ENCODE measurements around the gene YOD1. TPM values are rescaled to one million over a fixed set of nuclear protein-coding genes. Genes with fewer than 3 reads are reported as not detected.

YOD1 gene
- polyA plus RNA-seq (2013, experiment 1 of 2), result 2.7 TPM
- polyA plus RNA-seq (2013, experiment 2 of 2), result 2.7 TPM

- H3K14ac ChIP-seq (ENCODE audit: low read length in 2 of 2), result peak within 1 kb of the TSS in 1 of 2 experiments; percentile 23
- H3K4ac ChIP-seq (ENCODE audit: low read depth in 1 of 2, low read length in 2 of 2), result peak within 1 kb of the TSS; percentile 73 to 83
- peak within 1 kb of the TSS; percentile 62 for H3K4me2 ChIP-seq (ENCODE audit: low read length, poor library complexity, severe bottlenecking)
- no peaks in the 10 kb centered on the region for H3K79me1 ChIP-seq (replicated peaks; ENCODE audit: low read length, poor library complexity, severe bottlenecking)
- H3K18ac ChIP-seq (ENCODE audit: low read depth in 1 of 2, low read length in 2 of 2), result peak within 1 kb of the TSS; percentile 93
- H3K4me3 ChIP-seq (ENCODE audit: insufficient read depth in 1 of 2, low read depth in 1 of 2, low read length in 2 of 2), result peak within 1 kb of the TSS; percentile 92 to 96
- 46% methylated on average over 11 of the region's 15 CpGs for WGBS
- peak within 1 kb of the TSS; percentile 77 for H4K91ac ChIP-seq (ENCODE audit: low read length)
- H3K27ac ChIP-seq (ENCODE audit: low read length, poor library complexity, severe bottlenecking), result peak within 1 kb of the TSS; percentile 96
- H2AK5ac ChIP-seq (ENCODE audit: low read length, severe bottlenecking), result peak within 1 kb of the TSS; percentile 30
- peak within 1 kb of the TSS in 1 of 2 experiments; percentile 12 for H3K23ac ChIP-seq (ENCODE audit: low read length in 2 of 2)
- DNase-seq, result peak; percentile 80
- no peak within 1 kb of the TSS for H2BK12ac ChIP-seq (ENCODE audit: low read length in 2 of 2)
- H2BK15ac ChIP-seq (ENCODE audit: low read depth, poor library complexity, severe bottlenecking), result peak within 1 kb of the TSS; percentile 21
- H2AFZ ChIP-seq (ENCODE audit: low read depth, low read length), result peak within 1 kb of the TSS; percentile 83
- H2BK5ac ChIP-seq (ENCODE audit: low read depth, low read length, poor library complexity, severe bottlenecking), result peak within 1 kb of the TSS; percentile 84
- H3K27me3 ChIP-seq (ENCODE audit: control insufficient read depth in 1 of 2, insufficient read depth in 1 of 2, low read length in 2 of 2), result no peaks in the 10 kb centered on the region
- peak within 1 kb of the TSS; percentile 98 for H4K8ac ChIP-seq (ENCODE audit: low read length)
- peak within 1 kb of the TSS; percentile 97 for H3K9ac ChIP-seq (ENCODE audit: low read length)
- peaks cover 2 to 41% of the 10 kb centered on the region in 2 experiments for H3K36me3 ChIP-seq (ENCODE audit: control insufficient read depth in 1 of 2, insufficient read depth in 2 of 2, low read depth in 1 of 2, low read length in 2 of 2)
- H2BK120ac ChIP-seq (ENCODE audit: low read depth, low read length), result no peak within 1 kb of the TSS
- peaks cover 6% of the 10 kb centered on the region for H3K4me1 ChIP-seq (ENCODE audit: control insufficient read depth, insufficient read depth, low read depth, low read length)
- no peaks in the 10 kb centered on the region for H3K9me3 ChIP-seq (ENCODE audit: control insufficient read depth, low read length)
These were observed at the start of gene YOD1 for GRCh38 chr1:207051191-207051943. Gene YOD1, minus strand, starts transcription at chr1:207051208. Its CDS starts 178 bp downstream, at chr1:207051030.

- Histone ChIP-seq H3K18ac (ENCODE audit: low read depth in 1 of 2, low read length in 2 of 2) (no peak overlapping the region), H3K23ac (ENCODE audit: low read length in 2 of 2) (no peak overlapping the region), H2BK5ac (ENCODE audit: low read depth, low read length, poor library complexity, severe bottlenecking) (no peak overlapping the region), H3K4ac (ENCODE audit: low read depth in 1 of 2, low read length in 2 of 2) (no peak overlapping the region), H2AK5ac (ENCODE audit: low read length, severe bottlenecking) (no peak overlapping the region), H3K9ac (ENCODE audit: low read length) (no peak overlapping the region), H4K91ac (ENCODE audit: low read length) (no peak overlapping the region), H2BK15ac (ENCODE audit: low read depth, poor library complexity, severe bottlenecking) (no peak overlapping the region), H3K4me1 (ENCODE audit: control insufficient read depth, insufficient read depth, low read depth, low read length) (no peaks in the 10 kb centered on the region), H3K79me1 (replicated peaks; ENCODE audit: low read length, poor library complexity, severe bottlenecking) (no peaks in the 10 kb centered on the region), H3K36me3 (ENCODE audit: control insufficient read depth in 1 of 2, insufficient read depth in 2 of 2, low read depth in 1 of 2, low read length in 2 of 2) (no peaks in the 10 kb centered on the region), H3K4me3 (ENCODE audit: insufficient read depth in 1 of 2, low read depth in 1 of 2, low read length in 2 of 2) (no peak overlapping the region), H3K9me3 (ENCODE audit: control insufficient read depth, low read length) (no peaks in the 10 kb centered on the region), H3K14ac (ENCODE audit: low read length in 2 of 2) (no peak overlapping the region), H4K8ac (ENCODE audit: low read length) (no peak overlapping the region), H2BK12ac (ENCODE audit: low read length in 2 of 2) (no peak overlapping the region), H2BK120ac (ENCODE audit: low read depth, low read length) (no peak overlapping the region), H2AFZ (ENCODE audit: low read depth, low read length) (no peak overlapping the region), H3K27me3 (ENCODE audit: control insufficient read depth in 1 of 2, insufficient read depth in 1 of 2, low read length in 2 of 2) (no peaks in the 10 kb centered on the region), H3K4me2 (ENCODE audit: low read length, poor library complexity, severe bottlenecking) (no peak overlapping the region), H3K27ac (ENCODE audit: low read length, poor library complexity, severe bottlenecking) (no peak overlapping the region)
- 73% methylated on average over 3 of the region's 3 CpGs for WGBS
- DNase-seq, result no peak
These were observed 46.9 kb upstream of the YOD1 start for GRCh38 chr1:207097871-207098324.

GRCh38 chr1:207093944-207094343, 42.9 kb upstream of the YOD1 start:
- H2BK15ac ChIP-seq (ENCODE audit: low read depth, poor library complexity, severe bottlenecking), result no peak overlapping the region
- H3K18ac ChIP-seq (ENCODE audit: low read depth in 1 of 2, low read length in 2 of 2), result no peak overlapping the region
- H3K4me1 ChIP-seq (ENCODE audit: control insufficient read depth, insufficient read depth, low read depth, low read length), result no peaks in the 10 kb centered on the region
- no peaks in the 10 kb centered on the region for H3K36me3 ChIP-seq (ENCODE audit: control insufficient read depth in 1 of 2, insufficient read depth in 2 of 2, low read depth in 1 of 2, low read length in 2 of 2)
- no peak overlapping the region for H2BK120ac ChIP-seq (ENCODE audit: low read depth, low read length)
- no peak overlapping the region for H3K14ac ChIP-seq (ENCODE audit: low read length in 2 of 2)
- no peaks in the 10 kb centered on the region for H3K79me1 ChIP-seq (replicated peaks; ENCODE audit: low read length, poor library complexity, severe bottlenecking)
- no peak overlapping the region for H3K4ac ChIP-seq (ENCODE audit: low read depth in 1 of 2, low read length in 2 of 2)
- no peak overlapping the region for H3K9ac ChIP-seq (ENCODE audit: low read length)
- H3K4me3 ChIP-seq (ENCODE audit: insufficient read depth in 1 of 2, low read depth in 1 of 2, low read length in 2 of 2), result no peak overlapping the region
- 6% methylated on average over 2 of the region's 2 CpGs for WGBS
- no peak overlapping the region for H4K91ac ChIP-seq (ENCODE audit: low read length)
- H2BK12ac ChIP-seq (ENCODE audit: low read length in 2 of 2), result no peak overlapping the region
- H2BK5ac ChIP-seq (ENCODE audit: low read depth, low read length, poor library complexity, severe bottlenecking), result no peak overlapping the region
- DNase-seq, result no peak
- H3K9me3 ChIP-seq (ENCODE audit: control insufficient read depth, low read length), result no peaks in the 10 kb centered on the region
- H3K4me2 ChIP-seq (ENCODE audit: low read length, poor library complexity, severe bottlenecking), result no peak overlapping the region
- no peak overlapping the region for H4K8ac ChIP-seq (ENCODE audit: low read length)
- H3K23ac ChIP-seq (ENCODE audit: low read length in 2 of 2), result no peak overlapping the region
- no peak overlapping the region for H2AK5ac ChIP-seq (ENCODE audit: low read length, severe bottlenecking)
- no peaks in the 10 kb centered on the region for H3K27me3 ChIP-seq (ENCODE audit: control insufficient read depth in 1 of 2, insufficient read depth in 1 of 2, low read length in 2 of 2)
- no peak overlapping the region for H3K27ac ChIP-seq (ENCODE audit: low read length, poor library complexity, severe bottlenecking)
- H2AFZ ChIP-seq (ENCODE audit: low read depth, low read length), result no peak overlapping the region

GRCh38 chr1:207091200-207091908, 40.3 kb upstream of the YOD1 start:
- Histone ChIP-seq H2BK15ac (ENCODE audit: low read depth, poor library complexity, severe bottlenecking) (no peak overlapping the region), H3K27ac (ENCODE audit: low read length, poor library complexity, severe bottlenecking) (no peak overlapping the region), H3K36me3 (ENCODE audit: control insufficient read depth in 1 of 2, insufficient read depth in 2 of 2, low read depth in 1 of 2, low read length in 2 of 2) (no peaks in the 10 kb centered on the region), H2BK12ac (ENCODE audit: low read length in 2 of 2) (no peak overlapping the region), H2BK120ac (ENCODE audit: low read depth, low read length) (no peak overlapping the region), H3K27me3 (ENCODE audit: control insufficient read depth in 1 of 2, insufficient read depth in 1 of 2, low read length in 2 of 2) (no peaks in the 10 kb centered on the region), H3K79me1 (replicated peaks; ENCODE audit: low read length, poor library complexity, severe bottlenecking) (no peaks in the 10 kb centered on the region), H4K91ac (ENCODE audit: low read length) (no peak overlapping the region), H3K4me3 (ENCODE audit: insufficient read depth in 1 of 2, low read depth in 1 of 2, low read length in 2 of 2) (no peak overlapping the region), H3K4me1 (ENCODE audit: control insufficient read depth, insufficient read depth, low read depth, low read length) (no peaks in the 10 kb centered on the region), H3K23ac (ENCODE audit: low read length in 2 of 2) (no peak overlapping the region), H3K18ac (ENCODE audit: low read depth in 1 of 2, low read length in 2 of 2) (no peak overlapping the region), H3K9me3 (ENCODE audit: control insufficient read depth, low read length) (no peaks in the 10 kb centered on the region), H2AFZ (ENCODE audit: low read depth, low read length) (no peak overlapping the region), H3K4me2 (ENCODE audit: low read length, poor library complexity, severe bottlenecking) (no peak overlapping the region), H2AK5ac (ENCODE audit: low read length, severe bottlenecking) (no peak overlapping the region), H3K14ac (ENCODE audit: low read length in 2 of 2) (no peak overlapping the region), H3K9ac (ENCODE audit: low read length) (no peak overlapping the region), H2BK5ac (ENCODE audit: low read depth, low read length, poor library complexity, severe bottlenecking) (no peak overlapping the region), H3K4ac (ENCODE audit: low read depth in 1 of 2, low read length in 2 of 2) (no peak overlapping the region), H4K8ac (ENCODE audit: low read length) (no peak overlapping the region)
- 87% methylated on average over 4 of the region's 4 CpGs for WGBS
- no peak for DNase-seq
